Mucosa of stomach (tissue), 1 donor: ENCODE data around the gene FOXA2.
"Not testable (repeated sequence)": the region's sequence is repeated elsewhere in the genome, so short reads cannot be mapped to it uniquely, and the experiment has no call there.

Source experiments
- H3K27me3 ChIP-seq: one replicate; pipeline ENCODE4 v1.7.0; 2013; ENCODE audit warnings: mild to moderate bottlenecking, low read length; ENCODE audit not compliant: control insufficient read depth, insufficient read depth
- H3K36me3 ChIP-seq: one replicate; pipeline ENCODE4 v1.7.0; 2013; ENCODE audit warnings: low read length; ENCODE audit not compliant: control insufficient read depth, insufficient read depth
- H3K4me1 ChIP-seq: one replicate; pipeline ENCODE4 v1.7.0; 2013; ENCODE audit warnings: mild to moderate bottlenecking, low read length; ENCODE audit not compliant: control insufficient read depth, insufficient read depth
- H3K4me3 ChIP-seq: one replicate; pipeline ENCODE4 v1.7.0; 2013; ENCODE audit warnings: low read length
- H3K9ac ChIP-seq: one replicate; pipeline ENCODE4 v1.7.0; 2013; ENCODE audit warnings: mild to moderate bottlenecking, low read length, moderate library complexity
- H3K9me3 ChIP-seq: one replicate; pipeline ENCODE4 v1.7.0; 2013; ENCODE audit warnings: mild to moderate bottlenecking, low read length, moderate library complexity; ENCODE audit not compliant: control insufficient read depth
- donor health status: Pancreatic carcinoma.

The FOXA2 gene

GRCh38 chr20:22561965-22562577 is 22.3 kb downstream of the FOXA2 start:
- H3K27me3 ChIP-seq = no peaks in the 10 kb centered on the region
- H3K36me3 ChIP-seq = no peaks in the 10 kb centered on the region
- H3K4me3 ChIP-seq = no peak overlapping the region
- peaks cover 16% of the 10 kb centered on the region for H3K4me1 ChIP-seq
- no peak overlapping the region for H3K9ac ChIP-seq
- H3K9me3 ChIP-seq = no peaks in the 10 kb centered on the region

GRCh38 chr20:22560817-22561216 is 23.6 kb downstream of the FOXA2 start:
- Histone ChIP-seq H3K9ac (no peak overlapping the region), H3K36me3 (no peaks in the 10 kb centered on the region), H3K9me3 (no peaks in the 10 kb centered on the region), H3K4me3 (no peak overlapping the region), H3K27me3 (no peaks in the 10 kb centered on the region), H3K4me1 (peaks cover 22% of the 10 kb centered on the region)

GRCh38 chr20:22559711-22560318 is 24.6 kb downstream of the FOXA2 start:
- Histone ChIP-seq H3K4me1 (peaks cover 22% of the 10 kb centered on the region), H3K36me3 (no peaks in the 10 kb centered on the region), H3K4me3 (no peak overlapping the region), H3K9me3 (no peaks in the 10 kb centered on the region), H3K27me3 (no peaks in the 10 kb centered on the region), H3K9ac (no peak overlapping the region)

GRCh38 chr20:22557403-22558276 is 26.7 kb downstream of the FOXA2 start:
- H3K27me3 ChIP-seq = no peaks in the 10 kb centered on the region
- H3K36me3 ChIP-seq = no peaks in the 10 kb centered on the region
- no peak overlapping the region for H3K4me3 ChIP-seq
- peaks cover 10% of the 10 kb centered on the region for H3K4me1 ChIP-seq
- H3K9ac ChIP-seq = no peak overlapping the region
- no peaks in the 10 kb centered on the region for H3K9me3 ChIP-seq

GRCh38 chr20:22556565-22557056 is 27.8 kb downstream of the FOXA2 start:
- no peaks in the 10 kb centered on the region for H3K9me3 ChIP-seq
- peaks cover 5% of the 10 kb centered on the region for H3K4me1 ChIP-seq
- H3K36me3 ChIP-seq = no peaks in the 10 kb centered on the region
- H3K27me3 ChIP-seq = no peaks in the 10 kb centered on the region
- H3K4me3 ChIP-seq = no peak overlapping the region
- no peak overlapping the region for H3K9ac ChIP-seq

GRCh38 chr20:22555791-22556564 is 28.4 kb downstream of the FOXA2 start:
- H3K36me3 ChIP-seq = no peaks in the 10 kb centered on the region
- no peak overlapping the region for H3K4me3 ChIP-seq
- no peaks in the 10 kb centered on the region for H3K27me3 ChIP-seq
- H3K4me1 ChIP-seq = peaks cover 5% of the 10 kb centered on the region
- no peaks in the 10 kb centered on the region for H3K9me3 ChIP-seq
- no peak overlapping the region for H3K9ac ChIP-seq

GRCh38 chr20:22554391-22554790 is 30.0 kb downstream of the FOXA2 start:
- Histone ChIP-seq H3K9ac (no peak overlapping the region), H3K27me3 (no peaks in the 10 kb centered on the region), H3K9me3 (no peaks in the 10 kb centered on the region), H3K36me3 (no peaks in the 10 kb centered on the region), H3K4me3 (no peak overlapping the region), H3K4me1 (peaks cover 5% of the 10 kb centered on the region)

GRCh38 chr20:22550514-22550913 is 33.9 kb downstream of the FOXA2 start:
- not testable (repeated sequence) for H3K9ac ChIP-seq, H3K4me3 ChIP-seq, H3K27me3 ChIP-seq

GRCh38 chr20:22548040-22548439 is 36.3 kb downstream of the FOXA2 start:
- Histone ChIP-seq H3K27me3 (no peaks in the 10 kb centered on the region), H3K4me1 (no peaks in the 10 kb centered on the region), H3K9ac (no peak overlapping the region), H3K36me3 (no peaks in the 10 kb centered on the region), H3K4me3 (no peak overlapping the region), H3K9me3 (no peaks in the 10 kb centered on the region)

More at GRCh38 chr20:22550514-22550913, 33.9 kb downstream of the FOXA2 start:
- not testable (repeated sequence) for H3K9me3 ChIP-seq, H3K36me3 ChIP-seq, H3K4me1 ChIP-seq

- Histone ChIP-seq H3K4me3 (no peak overlapping the region), H3K36me3 (no peaks in the 10 kb centered on the region), H3K9ac (no peak overlapping the region), H3K27me3 (no peaks in the 10 kb centered on the region), H3K9me3 (no peaks in the 10 kb centered on the region), H3K4me1 (no peaks in the 10 kb centered on the region)
Observed at GRCh38 chr20:22546344-22546743, 38.0 kb downstream of the FOXA2 start.

GRCh38 chr20:22545045-22545444 is 39.3 kb downstream of the FOXA2 start:
- H3K36me3 ChIP-seq = no peaks in the 10 kb centered on the region
- no peaks in the 10 kb centered on the region for H3K27me3 ChIP-seq
- no peak overlapping the region for H3K9ac ChIP-seq
- H3K4me3 ChIP-seq = no peak overlapping the region
- no peaks in the 10 kb centered on the region for H3K4me1 ChIP-seq
- H3K9me3 ChIP-seq = no peaks in the 10 kb centered on the region
